ENCODE data around the gene SGO2.

The SGO2 gene

GRCh38 chr2:200507179-200507578 lies 18.8 kb upstream of the SGO2 start:
- Histone ChIP-seq H3K4me2 (ENCODE audit: low read depth, low read length) (no peak overlapping the region), H3K36me3 (replicated peaks; ENCODE audit: insufficient read depth, low read length) (no peaks in the 10 kb centered on the region), H3K79me2 (ENCODE audit: low read length) (peaks cover 6% of the 10 kb centered on the region), H3F3A (ENCODE audit: insufficient read depth, low read length) (no peaks in the 10 kb centered on the region; the same call in 1 of the 2 replicates), H2AFZ (ENCODE audit: low read length) (no peak overlapping the region), H4K20me1 (ENCODE audit: insufficient read depth, low read length) (no peaks in the 10 kb centered on the region), H3K27me3 (replicated peaks; ENCODE audit: insufficient read depth, low read length) (no peaks in the 10 kb centered on the region), H3K9me2 (replicated peaks; ENCODE audit: insufficient read depth, low read length) (no peaks in the 10 kb centered on the region), H3K9me3 (replicated peaks; ENCODE audit: insufficient read depth, low read length) (no peaks in the 10 kb centered on the region), H3K4me1 (ENCODE audit: low read length) (peaks cover 6% of the 10 kb centered on the region), H3K4me3 (ENCODE audit: low read length) (no peak overlapping the region), H3K9ac (ENCODE audit: low read length) (no peak overlapping the region), H3K27ac (ENCODE audit: low read length) (no peak overlapping the region)
- no peak for TF ChIP-seq EZH2phosphoT487 (IDR thresholded peaks at IDR 0.05; ENCODE audit: low read length)
- TF ChIP-seq, protein P1, sequence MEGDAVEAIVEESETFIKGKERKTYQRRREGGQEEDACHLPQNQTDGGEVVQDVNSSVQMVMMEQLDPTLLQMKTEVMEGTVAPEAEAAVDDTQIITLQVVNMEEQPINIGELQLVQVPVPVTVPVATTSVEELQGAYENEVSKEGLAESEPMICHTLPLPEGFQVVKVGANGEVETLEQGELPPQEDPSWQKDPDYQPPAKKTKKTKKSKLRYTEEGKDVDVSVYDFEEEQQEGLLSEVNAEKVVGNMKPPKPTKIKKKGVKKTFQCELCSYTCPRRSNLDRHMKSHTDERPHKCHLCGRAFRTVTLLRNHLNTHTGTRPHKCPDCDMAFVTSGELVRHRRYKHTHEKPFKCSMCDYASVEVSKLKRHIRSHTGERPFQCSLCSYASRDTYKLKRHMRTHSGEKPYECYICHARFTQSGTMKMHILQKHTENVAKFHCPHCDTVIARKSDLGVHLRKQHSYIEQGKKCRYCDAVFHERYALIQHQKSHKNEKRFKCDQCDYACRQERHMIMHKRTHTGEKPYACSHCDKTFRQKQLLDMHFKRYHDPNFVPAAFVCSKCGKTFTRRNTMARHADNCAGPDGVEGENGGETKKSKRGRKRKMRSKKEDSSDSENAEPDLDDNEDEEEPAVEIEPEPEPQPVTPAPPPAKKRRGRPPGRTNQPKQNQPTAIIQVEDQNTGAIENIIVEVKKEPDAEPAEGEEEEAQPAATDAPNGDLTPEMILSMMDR (IDR thresholded peaks at IDR 0.05; ENCODE audit: low read length): no peak
- no peak for DNase-seq

DNA sequence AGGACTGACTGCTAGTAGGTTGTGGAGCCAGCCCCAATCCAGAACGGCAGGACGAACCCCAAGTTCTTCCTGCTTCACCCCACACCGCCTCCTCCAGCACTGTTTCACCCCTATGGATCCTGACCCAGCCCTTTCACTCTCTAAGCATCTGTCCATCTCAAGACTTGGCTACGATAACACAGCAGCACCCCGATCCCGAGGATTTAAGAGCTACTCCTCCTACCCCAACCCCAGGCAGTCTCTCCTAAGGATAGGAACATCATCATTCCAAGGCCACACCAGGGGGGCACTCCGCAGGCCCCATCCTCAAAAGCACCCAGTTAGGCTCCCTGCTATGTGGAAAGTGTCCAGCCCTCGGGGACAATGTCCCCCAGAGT lies 16.8 kb upstream of the SGO2 start:
- Histone ChIP-seq H3K9ac (ENCODE audit: low read length) (peak overlapping the region; percentile 89), H3K4me1 (ENCODE audit: low read length) (peaks cover 6% of the 10 kb centered on the region), H3F3A (ENCODE audit: insufficient read depth, low read length) (no peaks in the 10 kb centered on the region; the same call in 1 of the 2 replicates), H2AFZ (ENCODE audit: low read length) (peak overlapping the region; percentile 91), H3K4me2 (ENCODE audit: low read depth, low read length) (peak overlapping the region; percentile 93), H3K4me3 (ENCODE audit: low read length) (peak overlapping the region; percentile 85), H3K36me3 (replicated peaks; ENCODE audit: insufficient read depth, low read length) (no peaks in the 10 kb centered on the region), H3K27ac (ENCODE audit: low read length) (peak overlapping the region; percentile 20; the same call in 1 of the 2 replicates), H3K79me2 (ENCODE audit: low read length) (peaks cover 6% of the 10 kb centered on the region), H3K27me3 (replicated peaks; ENCODE audit: insufficient read depth, low read length) (no peaks in the 10 kb centered on the region), H4K20me1 (ENCODE audit: insufficient read depth, low read length) (no peaks in the 10 kb centered on the region), H3K9me3 (replicated peaks; ENCODE audit: insufficient read depth, low read length) (no peaks in the 10 kb centered on the region), H3K9me2 (replicated peaks; ENCODE audit: insufficient read depth, low read length) (no peaks in the 10 kb centered on the region)
- TF ChIP-seq EZH2phosphoT487 (IDR thresholded peaks at IDR 0.05; ENCODE audit: low read length): no peak
- no peak for TF ChIP-seq EZH2 (optimal IDR thresholded peaks at IDR 0.05; ENCODE audit: low read depth, low read length)
- TF ChIP-seq, protein P1 (IDR thresholded peaks at IDR 0.05; ENCODE audit: low read length): no peak
- DNase-seq: no peak

- H4K20me1 ChIP-seq (ENCODE audit: insufficient read depth, low read length): no peaks in the 10 kb centered on the region
- no peaks in the 10 kb centered on the region for H3K27me3 ChIP-seq (replicated peaks; ENCODE audit: insufficient read depth, low read length)
- peak within 1 kb of the TSS; percentile 93 for H3K4me2 ChIP-seq (ENCODE audit: low read depth, low read length)
- H3K4me1 ChIP-seq (ENCODE audit: low read length): peaks cover 8% of the 10 kb centered on the region
- no peaks in the 10 kb centered on the region; the same call in 1 of the 2 replicates for H3F3A ChIP-seq (ENCODE audit: insufficient read depth, low read length)
- H3K79me2 ChIP-seq (ENCODE audit: low read length): peaks cover 6% of the 10 kb centered on the region
- H3K27ac ChIP-seq (ENCODE audit: low read length): peak within 1 kb of the TSS; percentile 20; the same call in 1 of the 2 replicates
- no peaks in the 10 kb centered on the region for H3K36me3 ChIP-seq (replicated peaks; ENCODE audit: insufficient read depth, low read length)
- no peaks in the 10 kb centered on the region for H3K9me3 ChIP-seq (replicated peaks; ENCODE audit: insufficient read depth, low read length)
- H2AFZ ChIP-seq (ENCODE audit: low read length): peak within 1 kb of the TSS; percentile 93
- H3K9me2 ChIP-seq (replicated peaks; ENCODE audit: insufficient read depth, low read length): no peaks in the 10 kb centered on the region
- H3K9ac ChIP-seq (ENCODE audit: low read length): peak within 1 kb of the TSS; percentile 89
- DNase-seq: peak; percentile 92
- peak within 1 kb of the TSS; percentile 85 for H3K4me3 ChIP-seq (ENCODE audit: low read length)
- TF ChIP-seq, protein P1 (IDR thresholded peaks at IDR 0.05; ENCODE audit: low read length): peak; percentile 75
- TF ChIP-seq EZH2phosphoT487 (IDR thresholded peaks at IDR 0.05; ENCODE audit: low read length): no peak
- no peak for TF ChIP-seq EZH2 (optimal IDR thresholded peaks at IDR 0.05; ENCODE audit: low read depth, low read length)
Observed at GRCh38 chr2:200509612-200510433, 16.2 kb upstream of the SGO2 start, which contains the start of gene KCTD18. Gene KCTD18 (minus strand): TSS chr2:200510068. CDS start chr2:200507016, 3,052 bp downstream.

Data from MM.1S (cell line).